CD4-positive, alpha-beta T cell treated with Interferon gamma for 1 hour (primary cell): Measurements from ENCODE around the gene TCTN1.
"Not testable (repeated sequence)": the region's sequence is repeated elsewhere in the genome, so short reads cannot be mapped to it uniquely, and the experiment has no call there.

Source experiments
- DNase-seq: peaks from one replicate; pipeline ENCODE4 v3.0.0-alpha.2; 2020

Gene TCTN1

GRCh38 chr12:110639336-110640141, 25.6 kb downstream of the TCTN1 start:
- no peak for DNase-seq

- DNase-seq, result no peak
Measured at GRCh38 chr12:110640275-110641025, 26.5 kb downstream of the TCTN1 start.

GRCh38 chr12:110641521-110641920, 27.6 kb downstream of the TCTN1 start:
- DNase-seq, result no peak

GRCh38 chr12:110647631-110648040, 33.7 kb downstream of the TCTN1 start:
- peak; percentile 75 for DNase-seq

GRCh38 chr12:110649341-110649847, 35.5 kb downstream of the TCTN1 start:
- no peak for DNase-seq

GRCh38 chr12:110654238-110654637, 40.3 kb downstream of the TCTN1 start:
- not testable (repeated sequence) for DNase-seq

- DNase-seq, result no peak
Measured at GRCh38 chr12:110656071-110656655, 42.2 kb downstream of the TCTN1 start.

GRCh38 chr12:110657747-110658146, 43.8 kb downstream of the TCTN1 start:
- DNase-seq, result no peak

- DNase-seq, result no peak
Measured at GRCh38 chr12:110658242-110658641, 44.3 kb downstream of the TCTN1 start.

GRCh38 chr12:110658878-110659277, 44.9 kb downstream of the TCTN1 start:
- DNase-seq, result no peak

GRCh38 chr12:110661337-110661972, 47.5 kb downstream of the TCTN1 start:
- DNase-seq, result peak; percentile 81

- DNase-seq, result no peak
Measured at GRCh38 chr12:110666892-110667291, 53.0 kb downstream of the TCTN1 start.

GRCh38 chr12:110667671-110668070, 53.7 kb downstream of the TCTN1 start:
- DNase-seq, result no peak

- no peak for DNase-seq
Measured at GRCh38 chr12:110668480-110669192, 54.7 kb downstream of the TCTN1 start.

- peak; percentile 37 for DNase-seq
Measured at GRCh38 chr12:110669193-110669502, 55.2 kb downstream of the TCTN1 start.

GRCh38 chr12:110670161-110670701, 56.3 kb downstream of the TCTN1 start:
- no peak for DNase-seq

- no peak for DNase-seq
Measured at GRCh38 chr12:110676171-110676570, 62.2 kb downstream of the TCTN1 start.

- DNase-seq, result no peak
Measured at GRCh38 chr12:110677206-110677911, 63.4 kb downstream of the TCTN1 start.

GRCh38 chr12:110677982-110678381, 64.1 kb downstream of the TCTN1 start:
- DNase-seq, result no peak

- DNase-seq, result no peak
Measured at GRCh38 chr12:110679201-110679600, 65.3 kb downstream of the TCTN1 start.

GRCh38 chr12:110680032-110680431, 66.1 kb downstream of the TCTN1 start:
- no peak for DNase-seq

- no peak for DNase-seq
Measured at GRCh38 chr12:110683888-110684287, 70.0 kb downstream of the TCTN1 start.
